ENCODE measurements around the gene TNFSF8. TPM values are rescaled to one million over a fixed set of nuclear protein-coding genes. Genes with fewer than 3 reads are reported as not detected.

TNFSF8 gene
- total and polyA plus RNA-seq, 2 of the 8 experiments (the other 6 are each of a cell fraction or from before 2014, with no cell fraction given), result not detected

- no peak overlapping the region for H4K5ac ChIP-seq (ENCODE audit: insufficient read length, low read depth, low read length)
- H3K4me1 ChIP-seq (replicated peaks in 1 of 4; ENCODE audit: control insufficient read depth in 3 of 4, insufficient read depth in 4 of 4, low read length in 3 of 4), result peaks cover 0 to 4% (median 0%) of the 10 kb centered on the region in 4 experiments; a peak in 2 of 7 replicates
- H3K4me2 ChIP-seq (ENCODE audit: insufficient read depth in 1 of 2, low read depth in 2 of 2, low read length in 2 of 2), result no peak overlapping the region
- no peaks in the 10 kb centered on the region for H3K9me3 ChIP-seq (ENCODE audit: insufficient read depth in 2 of 2, low read depth in 1 of 2, low read length in 1 of 2)
- H3K27ac ChIP-seq (ENCODE audit: low read depth, low read length), result no peak overlapping the region
- H3K4ac ChIP-seq (replicated peaks; ENCODE audit: insufficient read length, low read depth, low read length), result no peak overlapping the region
- no peak overlapping the region for H3K9ac ChIP-seq (replicated peaks in 1 of 4; ENCODE audit: extremely low read depth in 1 of 4, low read depth in 3 of 4, low read length in 3 of 4)
- FAIRE-seq, result peak; percentile 76
- H3K4me3 ChIP-seq (ENCODE audit: extremely low read depth in 1 of 4, insufficient read depth in 2 of 4, low read depth in 3 of 4, low read length in 4 of 4), result no peak overlapping the region
- H3K23me2 ChIP-seq (ENCODE audit: low read depth, low read length), result no peaks in the 10 kb centered on the region
- no peak overlapping the region for H2BK15ac ChIP-seq (ENCODE audit: low read length)
- H4K91ac ChIP-seq (replicated peaks; ENCODE audit: insufficient read length, low read length), result no peak overlapping the region
- H2AFZ ChIP-seq (ENCODE audit: low read length), result no peak overlapping the region
- no peak overlapping the region for H2AK5ac ChIP-seq (ENCODE audit: low read depth, low read length)
- peak in 1 of 2 experiments; percentile 49 for DNase-seq (ENCODE audit: low read depth in 1 of 2, low spot score in 2 of 2)
- H4K8ac ChIP-seq (ENCODE audit: extremely low read depth, insufficient read depth, low read length), result no peak overlapping the region
- H3K56ac ChIP-seq (replicated peaks; ENCODE audit: insufficient read length, low read depth, low read length), result no peak overlapping the region
- no peak overlapping the region for H3K18ac ChIP-seq (ENCODE audit: extremely low read depth, low read length)
- H3K23ac ChIP-seq (ENCODE audit: insufficient read length), result no peak overlapping the region
- no peaks in the 10 kb centered on the region for H3K79me1 ChIP-seq (ENCODE audit: low read depth, low read length)
- H2BK20ac ChIP-seq (ENCODE audit: low read length), result no peak overlapping the region
- H3K27me3 ChIP-seq (replicated peaks in 1 of 4; ENCODE audit: control insufficient read depth in 3 of 4, extremely low read depth in 1 of 4, insufficient read depth in 3 of 4, low read length in 3 of 4), result peaks cover 68 to 94% (median 92%) of the 10 kb centered on the region in 4 experiments
- no peak overlapping the region for H3K14ac ChIP-seq (ENCODE audit: insufficient read length)
- ChIA-PET POLR2A (ENCODE audit: partially characterized antibody) (no interaction called here), CTCF (ENCODE audit: partially characterized antibody) (interaction anchor here (0.8 to 4.5 kb wide), 7 partner anchors 11 to 668 kb away, joined by 3 to 35 read pairs (median 4); no protein-coding TSS in a partner anchor)
- H2BK120ac ChIP-seq (replicated peaks; ENCODE audit: low read depth, low read length), result no peak overlapping the region
- no peak overlapping the region for H2BK12ac ChIP-seq (ENCODE audit: low read depth, low read length)
- H2BK5ac ChIP-seq (ENCODE audit: low read depth, low read length), result no peak overlapping the region
- WGBS, 2 experiments (ENCODE audit: extremely low coverage in 1 of 2, insufficient coverage in 1 of 2, insufficient read length in 1 of 2, insufficient replicate concordance in 2 of 2, low coverage in 1 of 2, low lambda C conversion rate in 2 of 2, missing lambda C conversion rate in 1 of 2), result 2% methylated on average over 2 of the region's 2 CpGs; no CpG with 5 or more reads in 1 of the 2 experiments
- no peaks in the 10 kb centered on the region for H3K79me2 ChIP-seq (ENCODE audit: control insufficient read depth in 1 of 2, insufficient read depth in 2 of 2, low read length in 2 of 2)
- peaks cover 4 to 13% of the 10 kb centered on the region in 2 experiments for H4K20me1 ChIP-seq (replicated peaks in 1 of 2; ENCODE audit: control insufficient read depth in 1 of 2, insufficient read depth in 2 of 2, low read length in 2 of 2)
- peaks cover 0 to 2% (median 0%) of the 10 kb centered on the region in 4 experiments; a peak in 2 of 8 replicates for H3K36me3 ChIP-seq (ENCODE audit: control insufficient read depth in 2 of 4, insufficient read depth in 4 of 4, low read length in 3 of 4)
- TF ChIP-seq MAX (IDR thresholded peaks at IDR 0.05), result no peak
- TF ChIP-seq CREB1 (IDR thresholded peaks at IDR 0.05), result no peak
- no peak for TF ChIP-seq SUZ12 (IDR thresholded peaks at IDR 0.05; ENCODE audit: low read length)
- TF ChIP-seq KDM1A (IDR thresholded peaks at IDR 0.05; ENCODE audit: borderline replicate concordance, low read length), result no peak
- no peak for TF ChIP-seq YY1 (IDR thresholded peaks at IDR 0.05; ENCODE audit: low read depth, low read length)
- no peak for TF ChIP-seq ATF3 (IDR thresholded peaks at IDR 0.05; ENCODE audit: insufficient read depth, low read depth, low read length)
- TF ChIP-seq TAF7 (optimal IDR thresholded peaks at IDR 0.05; ENCODE audit: borderline replicate concordance, low read depth, low read length), result no peak
- no peak for TF ChIP-seq CTCF (IDR thresholded peaks at IDR 0.05; ENCODE audit: control extremely low read depth in 1 of 3, insufficient read depth in 1 of 3, low read depth in 1 of 3, low read length in 3 of 3)
- no peak for TF ChIP-seq SP4 (IDR thresholded peaks at IDR 0.05; ENCODE audit: low read length)
- no peak for TF ChIP-seq BRCA1 (IDR thresholded peaks at IDR 0.05; ENCODE audit: low read depth, low read length)
- TF ChIP-seq CBX5 (IDR thresholded peaks at IDR 0.05; ENCODE audit: low read depth, low read length), result no peak
Measured at GRCh38 chr9:114925672-114926071, 4.7 kb downstream of the TNFSF8 start.

Measured in H1 (cell line).